ENCODE results near the gene M1AP.
A peak's percentile ranks its signal among the peaks of the same experiment; 100 is the strongest.

M1AP gene

DNA sequence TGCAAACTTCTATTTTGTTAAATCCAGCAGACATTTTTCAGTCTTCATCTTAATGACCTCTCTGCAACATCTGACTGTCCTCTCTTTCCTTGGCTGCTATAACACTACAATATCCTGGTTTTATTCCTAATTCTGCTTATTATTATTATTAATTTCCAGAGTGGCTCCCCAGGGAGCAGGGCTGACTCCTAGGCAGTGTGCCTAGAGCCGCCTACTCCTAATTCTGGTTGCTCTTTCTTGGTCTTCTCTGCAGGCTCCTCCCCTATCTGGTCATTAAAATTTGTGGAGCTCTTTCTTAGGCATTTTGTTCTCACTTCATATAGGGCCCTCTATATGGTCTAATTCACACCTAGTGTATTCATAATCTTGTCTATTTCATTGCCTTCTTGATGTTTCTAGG is 105.2 kb downstream of the M1AP start:
- DNase-seq = no peak

GRCh38 chr2:74540291-74540690 is 107.8 kb downstream of the M1AP start:
- DNase-seq = no peak

GRCh38 chr2:74538881-74539339 is 109.2 kb downstream of the M1AP start:
- no peak for DNase-seq

- no peak for DNase-seq
Observed at GRCh38 chr2:74537140-74537539, 111.0 kb downstream of the M1AP start.

- DNase-seq = no peak
Observed at GRCh38 chr2:74536166-74536950, 111.8 kb downstream of the M1AP start.

GRCh38 chr2:74535440-74535965 is 112.6 kb downstream of the M1AP start:
- DNase-seq = no peak

DNA sequence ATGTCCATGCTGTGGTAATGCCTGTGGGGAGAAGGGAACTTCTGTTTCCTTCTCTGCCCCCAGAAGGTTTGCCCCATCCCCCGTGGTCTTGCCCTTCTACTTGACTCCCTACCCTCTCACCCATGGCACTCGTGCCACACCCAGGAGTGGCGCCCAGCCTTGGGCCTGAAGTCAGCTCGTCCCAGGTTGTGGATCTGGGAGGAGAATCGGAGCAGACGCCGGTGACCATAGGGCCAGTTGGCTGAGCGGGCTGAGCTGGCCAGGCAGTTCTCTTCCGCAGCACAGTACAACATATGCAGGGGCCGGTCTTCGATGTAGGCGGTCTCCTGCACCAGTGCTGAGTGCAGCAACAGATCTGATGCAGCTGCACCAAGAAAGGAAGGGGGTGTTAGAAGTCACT is 113.7 kb downstream of the M1AP start:
- no peak for DNase-seq

GRCh38 chr2:74533464-74533863 is 114.7 kb downstream of the M1AP start:
- DNase-seq = no peak

- DNase-seq = no peak
Observed at GRCh38 chr2:74532222-74532621, 115.9 kb downstream of the M1AP start.

- DNase-seq = no peak
Observed at GRCh38 chr2:74531666-74532065, 116.5 kb downstream of the M1AP start.

DNA sequence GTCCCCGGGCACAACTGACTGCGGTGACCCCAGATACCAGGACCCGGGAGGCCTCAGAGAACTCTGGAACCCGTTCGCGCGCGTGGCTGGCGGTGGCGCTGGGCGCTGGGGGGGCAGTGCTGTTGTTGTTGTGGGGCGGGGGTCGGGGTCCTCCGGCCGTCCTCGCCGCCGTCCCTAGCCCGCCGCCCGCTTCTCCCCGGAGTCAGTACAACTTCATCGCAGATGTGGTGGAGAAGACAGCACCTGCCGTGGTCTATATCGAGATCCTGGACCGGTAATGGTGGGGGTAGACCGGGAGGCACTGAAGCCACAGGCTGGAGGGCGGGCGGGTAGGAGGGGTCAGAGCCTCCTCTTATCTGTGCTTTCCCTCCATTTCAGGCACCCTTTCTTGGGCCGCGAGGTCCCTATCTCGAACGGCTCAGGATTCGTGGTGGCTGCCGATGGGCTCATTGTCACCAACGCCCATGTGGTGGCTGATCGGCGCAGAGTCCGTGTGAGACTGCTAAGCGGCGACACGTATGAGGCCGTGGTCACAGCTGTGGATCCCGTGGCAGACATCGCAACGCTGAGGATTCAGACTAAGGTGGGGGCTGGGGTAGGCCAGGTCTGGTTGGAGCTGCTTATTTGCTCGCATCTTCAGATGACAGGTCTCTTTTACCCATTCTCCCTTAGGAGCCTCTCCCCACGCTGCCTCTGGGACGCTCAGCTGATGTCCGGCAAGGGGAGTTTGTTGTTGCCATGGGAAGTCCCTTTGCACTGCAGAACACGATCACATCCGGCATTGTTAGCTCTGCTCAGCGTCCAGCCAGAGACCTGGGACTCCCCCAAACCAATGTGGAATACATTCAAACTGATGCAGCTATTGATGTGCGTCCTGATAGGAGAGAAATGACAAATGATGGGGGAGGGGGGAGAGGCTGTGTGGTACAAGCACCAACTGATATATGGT is 117.6 kb downstream of the M1AP start:
- DNase-seq = no peak

DNA sequence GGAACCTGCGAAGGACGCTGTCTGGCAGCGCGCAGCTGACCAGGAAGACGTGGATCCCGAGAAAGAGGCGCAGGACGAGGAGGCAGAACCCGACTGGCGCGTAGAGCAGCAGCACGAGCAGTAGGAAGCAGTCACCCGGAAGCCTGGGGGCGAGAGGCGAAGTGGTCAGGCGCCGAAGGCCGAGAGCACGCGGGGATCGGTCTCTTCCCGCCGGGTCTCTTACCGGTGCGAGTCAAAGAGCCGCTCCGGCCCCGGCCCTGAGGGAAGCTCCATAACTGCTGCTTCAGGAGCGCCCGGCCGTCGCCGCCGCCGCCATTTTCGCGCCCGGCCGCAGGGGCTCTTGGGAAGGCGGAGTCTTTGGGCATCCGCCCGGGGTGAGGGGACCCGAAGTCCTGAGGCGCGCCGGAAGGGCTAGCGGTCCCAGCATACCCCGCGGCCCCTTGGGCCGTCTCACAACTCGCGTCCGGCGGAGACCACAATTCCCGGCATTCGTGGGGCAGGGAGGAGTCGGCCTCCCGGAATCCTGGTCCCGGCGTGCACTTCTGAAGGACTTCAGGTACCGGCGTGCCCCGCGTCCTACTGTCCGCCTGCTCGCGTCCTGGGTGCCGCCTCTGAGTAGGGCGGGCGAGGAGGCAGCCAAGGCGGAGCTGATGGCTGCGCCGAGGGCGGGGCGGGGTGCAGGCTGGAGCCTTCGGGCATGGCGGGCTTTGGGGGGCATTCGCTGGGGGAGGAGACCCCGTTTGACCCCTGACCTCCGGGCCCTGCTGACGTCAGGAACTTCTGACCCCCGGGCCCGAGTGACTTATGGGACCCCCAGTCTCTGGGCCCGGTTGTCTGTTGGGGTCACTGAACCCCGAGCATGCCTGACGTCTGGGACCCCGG is 118.5 kb downstream of the M1AP start, which contains the start of the genes AUP1 and HTRA2:
AUP1 (minus strand) TSS at position 350 of the 882 bp plus-strand sequence; CDS start at position 273, 77 bp downstream.
HTRA2 (plus strand) TSS at position 577 of the 882 bp plus-strand sequence; CDS start at position 651, 74 bp downstream.
- peak; percentile 81 for DNase-seq

DNA sequence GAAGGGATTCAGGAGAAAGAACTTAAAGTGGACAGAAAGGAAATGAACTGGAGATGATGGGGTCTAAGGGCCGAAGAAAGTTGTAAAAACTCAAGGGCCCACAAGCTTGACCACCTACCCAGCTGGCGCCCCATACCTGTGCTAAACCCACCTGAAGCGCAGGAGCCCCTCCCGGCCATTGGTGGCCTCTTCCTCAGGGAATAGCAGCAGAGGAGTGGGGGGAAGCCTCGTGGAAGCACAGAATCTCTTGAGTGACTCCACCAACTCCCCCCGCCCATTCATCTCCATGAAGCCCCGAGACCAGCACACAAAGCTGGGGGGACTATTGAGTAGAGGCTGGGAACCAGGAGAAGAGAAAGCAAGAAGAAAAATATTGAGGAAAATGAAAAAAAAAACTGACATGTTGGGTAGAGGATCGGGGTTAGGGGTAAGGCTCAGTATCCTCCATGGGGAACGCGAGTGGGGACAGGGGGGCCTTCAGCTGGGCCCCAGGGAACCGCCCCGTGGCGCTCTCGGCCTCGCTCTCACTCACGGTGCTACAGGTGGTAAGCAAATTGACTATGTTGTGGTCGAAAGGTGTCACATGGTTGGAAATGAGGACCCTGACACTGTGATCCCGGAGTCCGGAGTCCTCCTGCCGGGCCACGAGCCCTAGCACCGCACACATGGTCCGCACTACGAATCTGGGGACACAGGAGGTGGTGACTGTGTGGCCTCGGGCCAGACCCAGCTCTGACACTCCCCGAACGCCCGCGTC is 119.4 kb downstream of the M1AP start:
- no peak for DNase-seq

DNA sequence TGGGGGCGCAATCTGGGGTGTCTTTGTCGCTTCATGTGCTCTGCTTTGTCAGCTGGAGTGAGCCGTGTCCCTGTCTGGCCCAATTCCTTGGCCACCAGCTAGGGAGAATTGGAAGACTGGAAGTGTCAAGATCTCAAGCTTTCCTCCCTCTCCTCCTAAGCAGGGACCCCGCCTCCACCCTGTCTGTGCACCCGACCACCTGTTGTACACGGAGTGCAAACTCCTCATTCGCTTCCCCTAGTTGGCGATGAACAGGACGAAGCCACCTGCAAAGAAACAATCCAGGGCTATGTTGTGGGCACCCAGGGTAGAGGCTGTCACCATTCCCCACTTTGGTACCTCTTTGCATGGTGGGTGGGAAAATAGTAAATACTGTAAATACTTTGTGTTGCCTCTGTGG is 120.4 kb downstream of the M1AP start:
- no peak for DNase-seq

DNA sequence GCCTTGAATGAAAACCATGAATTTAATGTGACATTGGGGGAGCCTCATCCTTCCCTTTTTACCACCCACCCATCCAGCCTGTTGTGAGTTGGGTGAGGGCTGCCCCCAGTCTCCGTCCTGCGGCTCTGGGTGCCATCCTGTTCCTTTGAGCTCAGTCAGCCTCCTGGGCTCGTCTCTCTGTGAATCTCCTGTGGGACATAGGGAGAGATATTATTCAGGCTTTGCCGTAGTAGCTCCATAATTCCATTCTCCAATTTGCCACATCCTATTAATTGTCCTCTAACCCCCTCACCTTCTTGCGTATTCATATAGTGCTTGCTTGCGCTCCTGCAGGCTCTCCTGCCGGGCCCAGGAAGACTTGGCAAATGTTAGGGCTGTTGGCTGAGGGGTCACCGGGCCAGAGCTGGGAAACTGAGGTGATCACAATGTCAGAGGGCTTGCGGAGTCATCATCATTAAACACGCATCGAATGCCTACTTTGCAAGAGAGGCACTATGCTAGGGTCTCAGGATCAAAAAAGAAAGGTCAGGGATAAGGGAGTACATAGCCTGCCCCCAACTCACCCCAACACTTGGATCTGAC is 121.4 kb downstream of the M1AP start:
- no peak for DNase-seq

DNA sequence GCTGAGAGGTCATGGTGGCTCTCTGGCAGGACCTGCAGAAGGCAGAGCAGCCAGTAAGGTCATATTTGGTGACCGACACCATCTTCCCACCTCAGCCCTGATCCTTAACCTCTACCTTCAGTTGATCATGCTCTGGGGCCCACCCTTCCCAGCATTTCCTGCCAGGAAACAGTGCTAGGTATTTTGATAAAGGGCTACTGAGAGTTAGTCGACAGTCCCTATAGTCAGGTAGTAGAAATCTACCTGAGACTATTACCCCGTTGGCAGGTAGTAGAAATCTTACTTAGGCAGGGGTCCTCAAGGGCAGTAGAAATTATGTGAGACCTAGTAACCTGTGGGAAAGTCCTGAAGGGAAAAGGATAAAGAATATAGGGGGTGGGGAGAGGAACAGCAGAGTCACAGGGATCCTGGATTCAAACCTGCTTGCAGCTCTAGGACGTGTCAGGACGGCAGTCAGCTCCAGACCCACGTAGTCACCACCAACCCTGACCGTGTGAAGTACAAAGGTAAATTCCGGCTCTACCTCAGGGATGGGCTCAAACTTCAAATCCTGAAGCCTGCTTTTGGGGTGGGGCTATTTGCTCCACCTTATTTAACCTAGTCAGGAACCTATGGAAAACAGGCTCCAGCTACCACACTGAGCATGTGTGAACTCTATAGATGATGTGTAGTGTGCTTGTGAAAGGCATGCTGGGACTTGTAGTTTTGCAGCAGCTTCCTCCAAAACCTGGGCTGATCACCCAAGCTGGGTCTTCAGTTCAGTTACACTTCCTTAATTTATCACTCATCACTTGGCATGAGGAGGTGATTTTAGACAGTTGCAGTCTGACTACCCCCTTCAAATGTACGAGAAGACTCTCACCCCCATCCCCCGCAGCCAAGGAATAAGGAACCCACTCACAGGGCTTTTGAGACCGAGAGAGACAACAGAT is 122.1 kb downstream of the M1AP start, which contains the start of gene DQX1:
DQX1 (minus strand) TSS at position 515 of the 932 bp plus-strand sequence; CDS start at position 13, 502 bp downstream.
- DNase-seq = no peak

- no peak for DNase-seq
Observed at GRCh38 chr2:74524955-74525716, 123.0 kb downstream of the M1AP start.

- DNase-seq = no peak
Observed at GRCh38 chr2:74524005-74524404, 124.1 kb downstream of the M1AP start.

DNA sequence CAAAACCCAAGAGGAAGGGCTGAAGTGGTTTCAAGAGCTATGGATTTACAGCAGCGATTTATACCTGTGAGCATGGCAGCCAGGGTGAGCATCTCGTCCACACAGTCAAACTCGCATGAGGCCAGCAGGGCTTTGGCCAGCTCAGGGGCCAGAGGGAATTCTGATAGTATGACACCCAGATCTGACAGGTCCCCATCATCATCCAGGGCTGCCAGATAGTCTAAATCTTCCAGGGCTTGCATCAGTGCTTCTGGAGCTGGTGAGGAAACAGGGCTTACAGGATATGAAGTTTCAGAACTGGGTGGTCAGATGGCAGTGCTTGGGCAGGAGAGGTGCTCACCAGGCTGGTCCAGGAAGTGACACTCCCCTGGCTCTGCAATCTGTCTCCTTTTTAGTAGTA is 125.6 kb downstream of the M1AP start:
- DNase-seq = no peak
